Keratinocyte (primary cell): ENCODE data around the gene VPS26C.
"Not testable (repeated sequence)": the region's sequence is repeated elsewhere in the genome, so short reads cannot be mapped to it uniquely, and the experiment has no call there.

ENCODE experiments used
- EZH2 ChIP-seq: IDR thresholded peaks from one replicate; pipeline ENCODE4 v1.6.1; 2012; ENCODE audit warnings: inconsistent platforms, mild to moderate bottlenecking, low read length, moderate library complexity
- TF ChIP-seq, protein P1 (sequence below), 3 experiments: IDR thresholded peaks in 1 of 3; conservative IDR thresholded peaks in 1 of 3; optimal IDR thresholded peaks in 1 of 3; 2 replicates in 2 of 3; 3 replicates in 1 of 3; pipeline versions ENCODE3 to v1.5.1; 2011; ENCODE audit warnings: low read length in 3 of 3, mild to moderate bottlenecking in 3 of 3, moderate library complexity in 2 of 3, control low read depth in 1 of 3, inconsistent platforms in 1 of 3; ENCODE audit not compliant: insufficient read depth in 2 of 3; ENCODE audit errors: extremely low read depth in 1 of 3

DNA sequence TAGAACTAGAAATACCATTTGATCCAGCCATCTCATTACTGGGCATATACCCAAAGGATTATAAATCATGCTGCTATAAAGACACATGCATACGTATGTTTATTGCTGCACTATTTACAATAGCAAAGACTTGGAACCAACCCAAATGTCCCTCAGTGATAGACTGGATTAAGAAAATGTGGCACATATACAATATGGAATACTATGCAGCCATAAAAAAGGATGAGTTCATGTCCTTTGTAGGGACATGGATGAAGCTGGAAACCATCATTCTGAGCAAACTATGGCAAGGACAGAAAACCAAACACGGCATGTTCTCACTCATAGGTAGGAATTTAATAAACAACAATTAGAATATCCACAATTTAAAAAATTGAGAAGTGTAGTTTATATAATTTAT lies 48.9 kb upstream of the VPS26C start:
- TF ChIP-seq, protein P1, sequence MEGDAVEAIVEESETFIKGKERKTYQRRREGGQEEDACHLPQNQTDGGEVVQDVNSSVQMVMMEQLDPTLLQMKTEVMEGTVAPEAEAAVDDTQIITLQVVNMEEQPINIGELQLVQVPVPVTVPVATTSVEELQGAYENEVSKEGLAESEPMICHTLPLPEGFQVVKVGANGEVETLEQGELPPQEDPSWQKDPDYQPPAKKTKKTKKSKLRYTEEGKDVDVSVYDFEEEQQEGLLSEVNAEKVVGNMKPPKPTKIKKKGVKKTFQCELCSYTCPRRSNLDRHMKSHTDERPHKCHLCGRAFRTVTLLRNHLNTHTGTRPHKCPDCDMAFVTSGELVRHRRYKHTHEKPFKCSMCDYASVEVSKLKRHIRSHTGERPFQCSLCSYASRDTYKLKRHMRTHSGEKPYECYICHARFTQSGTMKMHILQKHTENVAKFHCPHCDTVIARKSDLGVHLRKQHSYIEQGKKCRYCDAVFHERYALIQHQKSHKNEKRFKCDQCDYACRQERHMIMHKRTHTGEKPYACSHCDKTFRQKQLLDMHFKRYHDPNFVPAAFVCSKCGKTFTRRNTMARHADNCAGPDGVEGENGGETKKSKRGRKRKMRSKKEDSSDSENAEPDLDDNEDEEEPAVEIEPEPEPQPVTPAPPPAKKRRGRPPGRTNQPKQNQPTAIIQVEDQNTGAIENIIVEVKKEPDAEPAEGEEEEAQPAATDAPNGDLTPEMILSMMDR (optimal IDR thresholded peaks at IDR 0.05 in 1 of 3, IDR thresholded peaks at IDR 0.05 in 1 of 3, conservative IDR thresholded peaks at IDR 0.05 in 1 of 3; ENCODE audit: extremely low read depth in 1 of 3, insufficient read depth in 2 of 3, low read length in 3 of 3): not testable (repeated sequence)
- not testable (repeated sequence) for TF ChIP-seq EZH2
